Heart left ventricle (tissue), 13 donors: Measurements from ENCODE around the gene IZUMO1R.

Experiments
- POLR2A ChIP-seq, 2 donors: fragments of 450-650 bp; IDR thresholded peaks; one replicate each; pipeline ENCODE4 v1.6.1; 2017; ENCODE audit warnings: antibody characterized with exemption in 2 of 2, mild to moderate bottlenecking in 2 of 2, moderate library complexity in 2 of 2
- TF ChIP-seq, protein P1 (sequence below), 12 donors: fragments of 200-600 bp; sonication (generic) in 4 of 12; IDR thresholded peaks; one replicate each; pipeline versions ENCODE4 v1.5.0 to v1.8.0; 2018 to 2022; ENCODE audit warnings: antibody characterized with exemption in 12 of 12, mild to moderate bottlenecking in 5 of 12
- donor health status: ischemic (EF 13 %, LVEDD 7.1; RV severe dilation, severe dysfunction).
- donor health status: DM: no; HTN: yes; CAD: no.
- donor health status: DM: no; HTN: no; CAD: no.
- donor health status: ischemic (EF 25% LVEDD 6.9; RV normal size, moderate dysfunction).
- donor health status: ischemic (EF 25% LVEDD 5.7; RV mildly dilated, moderate dysfunction).
- donor health status: ischemic (EF 35%, LVEDD 5.7; RV mildly dilated, moderate dysfunction).
- donor health status: nonischemic (EF 11% LVEDD 7.7; RV severe dilation, severe dysfunction).
- donor health status: DM: yes; HTN: yes; CAD: no.
- donor health status: PGD.
- donor health status: ischemic (EF 29% LVEDD 5.4; RV normal size, mild dysfunction).
- donor health status: nonischemic (EF 23%, LVEDD 6.1; RV moderate dilation, normal function).

GRCh38 chr11:94297985-94298576 lies 6.3 kb upstream of the IZUMO1R start:
- TF ChIP-seq, protein P1, sequence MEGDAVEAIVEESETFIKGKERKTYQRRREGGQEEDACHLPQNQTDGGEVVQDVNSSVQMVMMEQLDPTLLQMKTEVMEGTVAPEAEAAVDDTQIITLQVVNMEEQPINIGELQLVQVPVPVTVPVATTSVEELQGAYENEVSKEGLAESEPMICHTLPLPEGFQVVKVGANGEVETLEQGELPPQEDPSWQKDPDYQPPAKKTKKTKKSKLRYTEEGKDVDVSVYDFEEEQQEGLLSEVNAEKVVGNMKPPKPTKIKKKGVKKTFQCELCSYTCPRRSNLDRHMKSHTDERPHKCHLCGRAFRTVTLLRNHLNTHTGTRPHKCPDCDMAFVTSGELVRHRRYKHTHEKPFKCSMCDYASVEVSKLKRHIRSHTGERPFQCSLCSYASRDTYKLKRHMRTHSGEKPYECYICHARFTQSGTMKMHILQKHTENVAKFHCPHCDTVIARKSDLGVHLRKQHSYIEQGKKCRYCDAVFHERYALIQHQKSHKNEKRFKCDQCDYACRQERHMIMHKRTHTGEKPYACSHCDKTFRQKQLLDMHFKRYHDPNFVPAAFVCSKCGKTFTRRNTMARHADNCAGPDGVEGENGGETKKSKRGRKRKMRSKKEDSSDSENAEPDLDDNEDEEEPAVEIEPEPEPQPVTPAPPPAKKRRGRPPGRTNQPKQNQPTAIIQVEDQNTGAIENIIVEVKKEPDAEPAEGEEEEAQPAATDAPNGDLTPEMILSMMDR (IDR thresholded peaks at IDR 0.05): no peak
- TF ChIP-seq POLR2A (IDR thresholded peaks at IDR 0.05): no peak
